ENCODE results near the gene COL5A2.

- TF ChIP-seq POLR2A (IDR thresholded peaks at IDR 0.05) (no peak), CTCF (IDR thresholded peaks at IDR 0.05) (no peak)
These were observed 32.2 kb downstream of the COL5A2 start for GRCh38 chr2:189147361-189147760.

All from right lobe of liver (tissue), 4 donors.